ENCODE results near the gene KCP.
"Not testable (repeated sequence)": the region's sequence is repeated elsewhere in the genome, so short reads cannot be mapped to it uniquely, and the experiment has no call there.

Gene KCP

GRCh38 chr7:128921866-128922440 lies 11.4 kb upstream of the KCP start:
- no peak for DNase-seq (ENCODE audit: low read depth)

DNA sequence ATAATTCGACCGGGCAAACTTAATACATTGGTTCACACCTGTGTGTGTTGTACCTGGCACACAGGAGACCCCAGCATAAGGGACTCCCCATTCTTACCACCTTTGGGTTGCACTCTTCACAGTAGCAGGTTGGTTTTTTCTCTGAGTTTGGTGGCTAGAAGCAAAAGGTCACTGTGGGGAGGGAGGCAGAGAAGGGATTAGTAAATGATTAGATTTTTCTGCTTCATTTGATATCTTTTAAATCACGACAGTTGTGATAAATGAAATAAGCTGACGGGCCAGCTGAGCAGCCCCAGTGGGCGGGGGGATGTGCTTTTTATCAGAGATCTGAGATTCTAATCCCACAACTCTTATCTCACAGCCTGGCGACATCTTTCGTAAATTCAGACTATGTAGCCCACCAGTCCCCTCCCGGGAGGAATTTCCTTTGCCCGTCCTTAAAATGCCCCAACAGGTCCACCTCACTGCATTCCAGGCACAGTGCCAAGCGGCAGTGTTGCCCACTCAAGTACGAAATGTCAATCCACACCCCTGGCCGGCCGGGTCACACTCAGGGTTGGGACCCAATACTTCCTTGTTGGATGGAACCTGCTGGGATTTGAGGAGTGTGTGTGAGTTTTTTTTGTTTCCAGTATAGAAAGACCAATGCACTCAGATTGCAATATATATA lies 10.5 kb upstream of the KCP start:
- DNase-seq (ENCODE audit: low read depth): no peak

DNA sequence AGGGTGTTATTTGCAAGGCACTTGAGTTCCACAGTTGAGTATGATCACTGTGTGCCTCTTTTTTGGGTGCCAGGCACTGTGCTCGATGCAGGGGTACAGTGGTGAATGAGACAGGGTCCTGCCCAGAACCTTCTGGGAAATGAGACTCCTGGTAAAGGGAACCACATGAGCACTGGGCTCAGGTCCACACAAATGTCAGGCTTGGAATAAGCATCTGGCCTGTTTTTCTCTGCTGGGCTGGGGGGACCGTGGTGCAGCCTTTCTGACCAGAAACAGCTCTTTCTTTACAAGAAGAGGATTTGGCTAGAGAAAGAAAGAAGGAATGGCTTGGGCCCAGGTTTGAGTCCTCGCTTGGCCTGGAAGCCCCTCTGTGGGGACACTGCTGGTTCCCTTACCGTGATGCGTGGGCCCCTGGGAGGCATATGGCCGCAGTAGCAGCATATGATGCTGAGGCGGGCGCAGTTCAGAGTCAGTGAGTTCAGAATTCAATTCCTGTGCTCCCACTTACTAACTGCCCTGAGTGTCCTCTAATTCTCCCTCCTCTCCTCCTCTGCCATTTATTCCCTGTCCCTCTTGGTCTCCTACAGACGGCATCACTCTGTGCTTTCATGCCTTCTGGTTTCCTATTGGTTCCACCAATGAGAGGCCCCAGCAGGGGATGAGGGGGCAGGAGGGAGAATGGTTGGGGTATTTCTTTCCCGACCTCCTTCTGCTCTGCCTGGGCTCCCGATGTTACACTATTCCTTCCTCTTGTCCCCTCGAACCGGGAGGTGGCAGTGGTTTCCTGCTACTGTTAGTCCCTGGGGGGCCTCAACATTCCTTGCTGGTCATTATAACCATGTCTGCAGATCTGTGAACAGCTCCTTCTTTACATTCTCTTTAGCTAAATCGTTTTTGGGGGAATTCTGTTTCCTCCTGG lies 9.6 kb upstream of the KCP start:
- DNase-seq (ENCODE audit: low read depth): no peak

DNA sequence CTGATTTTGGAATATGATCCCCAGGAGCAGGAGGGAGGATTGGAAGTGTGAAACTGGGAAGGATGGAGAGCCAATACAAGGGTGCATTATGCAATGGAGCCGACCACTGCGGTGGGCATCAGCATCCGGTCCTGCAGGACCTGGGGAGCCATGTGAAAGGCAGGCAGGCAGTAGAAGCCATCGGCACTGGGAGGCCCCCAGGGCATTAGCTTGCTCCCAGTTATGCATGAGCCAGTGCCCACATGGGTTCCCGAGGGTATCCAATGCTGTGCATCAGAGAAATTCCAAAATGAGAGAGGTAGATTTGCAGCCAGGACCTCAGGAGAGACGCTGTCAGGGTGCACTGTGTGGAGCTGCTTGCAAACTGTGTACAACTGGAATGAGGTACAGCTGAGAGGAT lies 8.7 kb upstream of the KCP start:
- DNase-seq (ENCODE audit: low read depth): no peak

GRCh38 chr7:128918016-128918665 lies 7.6 kb upstream of the KCP start:
- DNase-seq (ENCODE audit: low read depth): no peak

DNA sequence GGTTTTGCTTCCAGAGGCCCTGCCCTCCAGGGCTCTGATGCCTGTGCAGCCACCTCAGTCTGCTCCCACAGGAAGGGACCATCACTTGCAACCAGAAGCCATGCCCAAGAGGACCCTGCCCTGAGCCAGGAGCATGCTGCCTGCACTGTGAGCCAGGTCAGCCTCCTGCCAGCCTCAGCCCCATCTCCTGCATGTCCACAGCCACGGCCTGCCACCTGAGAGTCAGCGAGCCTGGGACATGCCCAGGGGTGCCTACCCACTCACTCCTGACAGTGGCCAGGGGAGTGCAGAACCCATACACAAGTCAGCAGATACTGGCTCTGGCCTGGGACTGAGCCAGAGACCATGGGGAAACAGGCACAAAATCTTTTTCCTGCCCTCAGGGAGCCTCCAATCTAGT lies 6.6 kb upstream of the KCP start:
- no peak for DNase-seq (ENCODE audit: low read depth)

DNA sequence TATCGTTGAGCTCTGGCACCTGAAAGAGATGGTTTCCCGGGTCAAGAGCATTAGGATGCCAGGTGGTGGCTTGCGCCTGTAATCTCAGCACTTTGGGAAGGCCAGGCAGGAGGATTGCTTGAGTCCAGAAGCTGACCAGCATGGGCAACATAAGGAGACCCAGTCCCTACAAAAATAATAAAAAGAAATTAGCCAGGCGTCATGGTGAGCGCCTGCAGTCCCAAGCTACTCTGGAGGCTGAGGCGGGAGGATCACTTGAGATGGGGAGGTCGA lies 6.1 kb upstream of the KCP start:
- no peak for DNase-seq (ENCODE audit: low read depth)

GRCh38 chr7:128915841-128916642 lies 5.5 kb upstream of the KCP start:
- DNase-seq (ENCODE audit: low read depth): no peak

DNA sequence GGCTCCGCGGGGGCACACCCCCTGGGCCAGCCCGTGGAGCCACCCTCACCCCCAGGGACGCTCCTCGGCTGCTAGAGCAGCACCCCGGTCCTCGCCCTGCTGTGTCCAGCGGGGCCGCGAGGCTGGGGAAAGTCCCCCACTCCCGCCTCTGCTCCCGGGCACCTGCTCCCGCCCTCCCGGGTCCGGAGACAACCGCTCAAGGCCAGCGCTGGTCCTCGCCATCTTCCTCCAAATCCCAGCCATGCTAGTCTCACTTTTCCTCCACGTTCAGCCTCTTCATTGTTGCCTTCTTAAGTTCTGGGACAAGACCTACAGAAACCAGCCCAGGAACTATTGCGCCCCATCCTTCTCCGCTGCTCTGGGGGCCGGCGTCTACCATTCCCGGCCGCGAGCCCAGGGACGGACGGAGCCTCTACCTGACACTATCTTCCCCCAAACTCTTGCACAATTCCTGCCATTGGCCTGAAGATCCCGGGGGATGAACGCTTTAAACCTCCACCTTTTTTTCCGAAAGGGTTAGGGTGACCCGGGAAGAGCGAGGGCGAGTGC lies 4.8 kb upstream of the KCP start:
- no peak for DNase-seq (ENCODE audit: low read depth)

DNA sequence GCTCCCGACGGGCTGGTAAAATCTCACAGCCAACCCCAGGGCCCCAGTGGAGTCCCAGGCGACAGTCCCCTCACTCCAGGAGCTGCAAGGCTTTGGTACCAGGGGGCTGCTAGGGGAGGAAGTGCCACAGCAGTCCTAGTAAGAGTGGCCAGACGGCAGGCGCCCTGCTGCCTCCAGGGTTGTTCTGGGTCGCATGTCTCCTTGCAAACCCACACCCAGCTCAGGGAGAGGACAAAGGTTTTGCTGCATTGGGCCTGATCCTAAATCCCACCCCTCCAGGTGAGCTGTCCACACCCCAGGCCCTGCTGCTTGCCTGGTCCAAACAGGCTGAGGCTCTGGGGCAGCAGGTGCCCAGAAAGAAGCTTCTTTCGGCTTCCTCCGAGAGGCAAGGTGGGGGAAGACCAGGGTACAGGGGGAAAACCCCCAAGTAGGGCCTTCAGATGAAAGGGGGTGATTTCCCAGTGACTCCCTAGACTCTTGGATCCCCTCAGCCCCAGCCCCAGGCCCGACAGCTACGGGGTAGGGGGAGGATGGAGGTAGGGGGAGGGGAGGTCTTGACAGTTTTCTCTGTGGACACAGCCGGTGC lies 4.2 kb upstream of the KCP start:
- no peak for DNase-seq (ENCODE audit: low read depth)

- no peak for DNase-seq (ENCODE audit: low read depth)
These were observed 3.5 kb upstream of the KCP start for GRCh38 chr7:128913870-128914565.

DNA sequence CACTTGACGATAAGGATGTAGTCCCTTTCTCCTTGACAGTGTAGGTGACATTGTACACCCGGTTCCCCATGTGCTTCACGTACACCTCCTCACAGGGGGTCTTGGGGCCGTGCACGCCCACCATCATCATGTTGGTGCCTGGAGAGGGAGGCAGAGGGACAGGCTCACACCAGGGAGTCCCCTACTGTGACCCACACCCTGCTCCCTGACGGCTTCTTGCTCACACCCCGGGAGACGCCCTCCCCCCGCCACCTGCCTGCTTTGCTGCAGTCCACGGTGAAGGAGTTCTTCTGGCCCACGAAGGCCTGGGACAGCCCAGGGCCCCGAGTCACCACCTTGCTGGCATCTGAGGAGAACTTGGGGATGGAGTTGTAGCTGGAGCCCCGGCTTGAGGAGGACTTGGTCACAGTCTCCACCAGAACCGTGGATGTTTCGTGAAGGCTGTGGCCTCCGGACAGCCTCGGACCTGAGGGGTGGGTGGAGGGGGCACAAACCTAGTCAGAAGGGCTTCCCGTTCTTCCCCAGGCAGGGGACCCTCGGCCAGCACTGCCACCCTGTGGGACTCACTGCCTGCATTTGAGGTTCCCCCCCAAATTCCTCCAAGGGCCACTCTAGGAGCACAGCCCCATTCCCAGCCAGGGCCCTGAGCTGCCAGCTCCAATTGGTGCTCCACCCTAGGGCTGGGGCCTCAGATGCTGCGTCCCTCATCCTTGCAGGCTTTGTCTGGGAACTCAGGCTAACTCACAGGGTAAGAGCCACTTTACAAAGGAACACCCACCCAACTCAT lies 2.4 kb upstream of the KCP start:
- not testable (repeated sequence) for DNase-seq (ENCODE audit: low read depth)

DNA sequence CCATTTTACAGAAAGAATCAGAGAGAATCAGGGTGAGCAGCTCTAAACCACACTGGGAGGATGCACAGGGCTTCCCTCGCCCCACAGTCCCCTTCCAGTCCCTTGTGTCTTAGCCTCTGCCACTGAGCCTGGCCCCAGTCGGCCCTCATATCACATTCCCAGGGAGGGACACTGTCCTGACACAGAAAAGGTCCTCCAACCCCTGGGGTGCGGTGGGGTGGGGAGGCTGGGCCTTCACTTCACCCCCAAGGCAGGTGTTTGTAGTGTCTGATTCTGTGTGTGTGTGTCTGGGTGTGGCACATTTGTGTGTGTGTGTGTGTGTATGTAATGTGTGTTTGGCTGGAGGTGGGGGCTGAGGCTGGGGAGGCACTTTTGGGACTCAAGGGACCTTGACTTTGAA lies 1.8 kb upstream of the KCP start:
- DNase-seq (ENCODE audit: low read depth): no peak

- no peak for DNase-seq (ENCODE audit: low read depth)
These were observed 1.0 kb upstream of the KCP start for GRCh38 chr7:128911423-128912031.

GRCh38 chr7:128909625-128910568 lies 612 bp downstream of the KCP start:
- peak; percentile 47 for DNase-seq (ENCODE audit: low read depth)

DNA sequence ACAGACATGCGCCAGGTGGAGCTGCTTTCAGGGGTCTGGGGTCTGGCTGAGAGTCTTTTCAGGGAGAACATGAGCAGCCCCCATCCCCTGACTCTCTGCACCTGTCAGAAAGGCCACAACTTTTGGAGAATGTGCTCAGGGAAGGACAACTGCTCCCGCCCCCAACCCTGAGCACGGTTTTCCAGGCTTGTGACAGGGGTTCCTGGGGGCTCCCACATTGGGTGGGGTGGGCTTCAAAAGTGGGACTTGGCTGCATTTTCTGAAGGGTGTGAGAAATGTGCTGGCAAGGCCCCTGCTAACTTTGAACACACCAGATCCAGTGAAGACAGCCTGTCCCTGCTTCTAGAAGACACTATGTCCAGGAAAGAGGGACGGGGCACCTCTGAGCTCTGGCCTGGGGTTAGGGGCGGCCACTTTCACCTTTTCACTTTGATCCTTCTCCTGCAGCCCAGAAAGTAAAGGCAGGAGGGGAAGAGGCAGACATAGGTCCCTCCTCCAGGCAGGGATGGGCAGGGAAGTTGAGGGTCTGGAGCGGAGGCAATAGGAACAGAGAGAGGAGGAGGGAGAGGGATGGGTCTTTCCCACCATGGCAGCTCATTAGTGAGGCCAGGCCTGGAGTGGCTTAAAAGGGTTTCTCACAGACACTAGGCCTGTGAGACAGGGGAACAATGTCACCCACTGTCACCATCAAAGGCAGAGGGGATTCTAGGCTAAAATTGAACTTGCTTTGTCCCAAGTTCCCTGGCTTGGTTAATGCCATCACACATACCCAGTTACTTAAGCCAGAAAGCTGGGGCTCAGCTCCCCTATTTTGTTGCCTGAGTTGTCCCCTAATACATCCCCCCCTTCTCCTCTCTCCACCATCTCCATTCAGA lies 1.5 kb downstream of the KCP start:
- DNase-seq (ENCODE audit: low read depth): no peak
